ENCODE data around the gene MTCP1.

MTCP1 gene

DNA sequence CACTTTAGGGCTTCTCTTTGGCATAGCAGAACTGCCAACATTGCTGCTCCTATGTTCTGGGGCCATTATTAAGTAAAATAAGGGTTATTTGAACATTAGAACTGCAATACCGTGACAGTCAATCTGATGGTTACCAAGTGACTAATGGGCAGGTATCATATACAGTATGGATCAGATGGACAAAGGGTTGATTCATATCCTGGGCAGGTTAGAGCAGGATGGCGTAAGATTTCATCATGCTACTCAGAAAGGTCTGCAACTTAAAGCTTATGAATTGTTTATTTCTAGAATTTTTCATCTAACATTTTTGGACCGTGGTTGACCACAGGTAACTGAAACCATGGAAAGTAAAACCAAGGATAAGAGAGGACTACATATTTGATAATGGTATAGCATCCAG lies 41.2 kb upstream of the MTCP1 start:
- no peak for DNase-seq (ENCODE audit: low read depth in 1 of 2, low spot score in 1 of 2)

DNA sequence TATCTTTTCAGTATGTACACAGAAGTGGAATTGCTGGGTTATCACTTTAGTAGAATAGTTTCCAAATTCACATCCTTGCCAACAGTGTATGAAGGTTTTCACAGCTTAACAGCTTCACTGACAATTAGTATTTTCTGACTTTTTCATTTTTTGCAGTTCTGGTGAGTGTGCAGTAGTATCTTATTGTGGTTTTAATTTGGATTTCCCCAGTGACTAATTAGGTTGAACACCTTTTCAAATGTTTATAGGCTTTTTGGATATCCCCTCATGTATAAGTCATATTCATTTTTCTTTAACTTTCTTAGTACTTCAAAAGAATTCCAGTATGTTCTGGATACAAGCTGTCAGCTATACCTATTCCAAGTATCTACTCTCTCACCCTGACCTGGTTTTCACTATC lies 37.5 kb upstream of the MTCP1 start:
- no peak overlapping the region for H3K4me3 ChIP-seq (replicated peaks; ENCODE audit: insufficient read depth, low read length)
- no peak overlapping the region for H3K27ac ChIP-seq (replicated peaks)
- H3K27me3 ChIP-seq (ENCODE audit: insufficient read depth, poor library complexity, severe bottlenecking): no peaks in the 10 kb centered on the region
- TF ChIP-seq SPI1 (IDR thresholded peaks at IDR 0.05; ENCODE audit: borderline replicate concordance, low read depth) (no peak), POLR2AphosphoS5 (IDR thresholded peaks at IDR 0.05; ENCODE audit: low read depth) (no peak), GABPA (IDR thresholded peaks at IDR 0.05; ENCODE audit: low read depth) (no peak)
- TF ChIP-seq, protein P1, sequence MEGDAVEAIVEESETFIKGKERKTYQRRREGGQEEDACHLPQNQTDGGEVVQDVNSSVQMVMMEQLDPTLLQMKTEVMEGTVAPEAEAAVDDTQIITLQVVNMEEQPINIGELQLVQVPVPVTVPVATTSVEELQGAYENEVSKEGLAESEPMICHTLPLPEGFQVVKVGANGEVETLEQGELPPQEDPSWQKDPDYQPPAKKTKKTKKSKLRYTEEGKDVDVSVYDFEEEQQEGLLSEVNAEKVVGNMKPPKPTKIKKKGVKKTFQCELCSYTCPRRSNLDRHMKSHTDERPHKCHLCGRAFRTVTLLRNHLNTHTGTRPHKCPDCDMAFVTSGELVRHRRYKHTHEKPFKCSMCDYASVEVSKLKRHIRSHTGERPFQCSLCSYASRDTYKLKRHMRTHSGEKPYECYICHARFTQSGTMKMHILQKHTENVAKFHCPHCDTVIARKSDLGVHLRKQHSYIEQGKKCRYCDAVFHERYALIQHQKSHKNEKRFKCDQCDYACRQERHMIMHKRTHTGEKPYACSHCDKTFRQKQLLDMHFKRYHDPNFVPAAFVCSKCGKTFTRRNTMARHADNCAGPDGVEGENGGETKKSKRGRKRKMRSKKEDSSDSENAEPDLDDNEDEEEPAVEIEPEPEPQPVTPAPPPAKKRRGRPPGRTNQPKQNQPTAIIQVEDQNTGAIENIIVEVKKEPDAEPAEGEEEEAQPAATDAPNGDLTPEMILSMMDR (IDR thresholded peaks at IDR 0.05; ENCODE audit: insufficient read depth, low read length): no peak
- TF ChIP-seq, protein P2, sequence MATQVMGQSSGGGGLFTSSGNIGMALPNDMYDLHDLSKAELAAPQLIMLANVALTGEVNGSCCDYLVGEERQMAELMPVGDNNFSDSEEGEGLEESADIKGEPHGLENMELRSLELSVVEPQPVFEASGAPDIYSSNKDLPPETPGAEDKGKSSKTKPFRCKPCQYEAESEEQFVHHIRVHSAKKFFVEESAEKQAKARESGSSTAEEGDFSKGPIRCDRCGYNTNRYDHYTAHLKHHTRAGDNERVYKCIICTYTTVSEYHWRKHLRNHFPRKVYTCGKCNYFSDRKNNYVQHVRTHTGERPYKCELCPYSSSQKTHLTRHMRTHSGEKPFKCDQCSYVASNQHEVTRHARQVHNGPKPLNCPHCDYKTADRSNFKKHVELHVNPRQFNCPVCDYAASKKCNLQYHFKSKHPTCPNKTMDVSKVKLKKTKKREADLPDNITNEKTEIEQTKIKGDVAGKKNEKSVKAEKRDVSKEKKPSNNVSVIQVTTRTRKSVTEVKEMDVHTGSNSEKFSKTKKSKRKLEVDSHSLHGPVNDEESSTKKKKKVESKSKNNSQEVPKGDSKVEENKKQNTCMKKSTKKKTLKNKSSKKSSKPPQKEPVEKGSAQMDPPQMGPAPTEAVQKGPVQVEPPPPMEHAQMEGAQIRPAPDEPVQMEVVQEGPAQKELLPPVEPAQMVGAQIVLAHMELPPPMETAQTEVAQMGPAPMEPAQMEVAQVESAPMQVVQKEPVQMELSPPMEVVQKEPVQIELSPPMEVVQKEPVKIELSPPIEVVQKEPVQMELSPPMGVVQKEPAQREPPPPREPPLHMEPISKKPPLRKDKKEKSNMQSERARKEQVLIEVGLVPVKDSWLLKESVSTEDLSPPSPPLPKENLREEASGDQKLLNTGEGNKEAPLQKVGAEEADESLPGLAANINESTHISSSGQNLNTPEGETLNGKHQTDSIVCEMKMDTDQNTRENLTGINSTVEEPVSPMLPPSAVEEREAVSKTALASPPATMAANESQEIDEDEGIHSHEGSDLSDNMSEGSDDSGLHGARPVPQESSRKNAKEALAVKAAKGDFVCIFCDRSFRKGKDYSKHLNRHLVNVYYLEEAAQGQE (IDR thresholded peaks at IDR 0.05; ENCODE audit: insufficient replicate concordance, low read depth): no peak
- no peak for DNase-seq (ENCODE audit: low read depth in 1 of 2, low spot score in 1 of 2)

More for the DNA sequence above, 41.2 kb upstream of the MTCP1 start:
- Histone ChIP-seq H3K27ac (replicated peaks) (no peak overlapping the region), H3K4me3 (replicated peaks; ENCODE audit: insufficient read depth, low read length) (no peak overlapping the region), H3K27me3 (ENCODE audit: insufficient read depth, poor library complexity, severe bottlenecking) (no peaks in the 10 kb centered on the region)
- TF ChIP-seq SPI1 (IDR thresholded peaks at IDR 0.05; ENCODE audit: borderline replicate concordance, low read depth): no peak
- TF ChIP-seq GABPA (IDR thresholded peaks at IDR 0.05; ENCODE audit: low read depth): no peak
- TF ChIP-seq, protein P1 (IDR thresholded peaks at IDR 0.05; ENCODE audit: insufficient read depth, low read length): no peak
- TF ChIP-seq POLR2AphosphoS5 (IDR thresholded peaks at IDR 0.05; ENCODE audit: low read depth): no peak
- TF ChIP-seq, protein P2 (IDR thresholded peaks at IDR 0.05; ENCODE audit: insufficient replicate concordance, low read depth): no peak

DNA sequence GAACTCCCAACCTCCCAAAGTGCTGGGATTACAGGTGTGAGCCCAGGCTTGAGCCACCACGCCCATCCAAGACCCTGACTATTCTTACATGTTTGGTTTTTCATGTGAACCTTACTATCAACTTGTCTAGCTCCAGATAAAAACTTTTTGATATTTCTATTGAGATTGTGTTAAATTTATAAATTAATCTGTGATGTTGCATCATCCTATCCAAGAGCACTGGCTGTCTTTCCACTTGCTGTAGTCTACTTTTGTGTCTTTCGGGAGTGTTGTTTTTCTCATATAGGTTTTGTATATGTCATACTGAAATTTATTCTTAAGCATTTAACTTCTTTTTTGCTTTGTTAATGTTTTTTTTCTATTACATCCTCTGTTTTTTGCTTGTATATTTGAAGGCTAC lies 35.0 kb upstream of the MTCP1 start:
- no peaks in the 10 kb centered on the region for H3K27me3 ChIP-seq (ENCODE audit: insufficient read depth, poor library complexity, severe bottlenecking)
- no peak for DNase-seq (ENCODE audit: low read depth in 1 of 2, low spot score in 1 of 2)
- no peak overlapping the region for H3K4me3 ChIP-seq (replicated peaks; ENCODE audit: insufficient read depth, low read length)
- no peak for TF ChIP-seq GABPA (IDR thresholded peaks at IDR 0.05; ENCODE audit: low read depth)
- TF ChIP-seq POLR2AphosphoS5 (IDR thresholded peaks at IDR 0.05; ENCODE audit: low read depth): no peak
- TF ChIP-seq SPI1 (IDR thresholded peaks at IDR 0.05; ENCODE audit: borderline replicate concordance, low read depth): no peak
- TF ChIP-seq, protein P1 (IDR thresholded peaks at IDR 0.05; ENCODE audit: insufficient read depth, low read length): no peak
- TF ChIP-seq, protein P2 (IDR thresholded peaks at IDR 0.05; ENCODE audit: insufficient replicate concordance, low read depth): no peak
- H3K27ac ChIP-seq (replicated peaks): no peak overlapping the region

All from HL-60 (cell line).